K562 (cell line): ENCODE data around the gene PDE6H. TPM values are rescaled to one million over a fixed set of nuclear protein-coding genes. Genes with fewer than 3 reads are reported as not detected.
A peak's percentile ranks its signal among the peaks of the same experiment; 100 is the strongest.

Experiments
- CEBPG ChIP-seq, 3 experiments: fragments of 200-800 bp in 1 of 3; sonication (Bioruptor generic) in 1 of 3; sonication (generic) in 1 of 3; formaldehyde crosslinking in 1 of 3; IDR thresholded peaks in 2 of 3; conservative IDR thresholded peaks in 1 of 3; 2 replicates each; pipeline versions ENCODE4 v1.6.1 to v1.8.0; 2016 to 2022; ENCODE audit warnings: missing compliant biosample characterization in 2 of 3, missing genetic modification characterization in 2 of 3, mild to moderate bottlenecking in 1 of 3, missing genetic modification reagents in 1 of 3
- CHD2 ChIP-seq: IDR thresholded peaks from 2 replicates; pipeline ENCODE4 v1.6.1; 2011; ENCODE audit warnings: low read depth, low read length
- ETS2 ChIP-seq: IDR thresholded peaks from 2 replicates; pipeline ENCODE4 v1.6.1; 2016; ENCODE audit warnings: borderline replicate concordance, missing genetic modification characterization, mild to moderate bottlenecking, moderate library complexity, missing compliant biosample characterization; ENCODE audit not compliant: poor library complexity, severe bottlenecking
- PCBP1 ChIP-seq: fragments of 200-400 bp; formaldehyde crosslinking; IDR thresholded peaks from 2 replicates; pipeline ENCODE4 v1.6.1; 2018; ENCODE audit warnings: mild to moderate bottlenecking, low read depth, low read length; ENCODE audit not compliant: poor library complexity, severe bottlenecking
- ZNF184 ChIP-seq: sonication (generic); formaldehyde crosslinking; IDR thresholded peaks from 2 replicates; pipeline ENCODE4 v1.5.0; 2020; ENCODE audit warnings: missing genetic modification reagents
- ZNF253 ChIP-seq: fragments of 250-450 bp; sonication (Bioruptor Pico); conservative IDR thresholded peaks from 2 replicates; pipeline ENCODE4 v1.6.1; 2021; ENCODE audit warnings: mild to moderate bottlenecking
- ZNF282 ChIP-seq: sonication (generic); formaldehyde crosslinking; IDR thresholded peaks from 2 replicates; pipeline ENCODE4 v1.8.1; 2023; ENCODE audit warnings: missing genetic modification reagents
- polyA plus RNA-seq, 8 experiments: library from polyadenylated mRNA; depleted of rRNA in 4 of 8; stranded (reverse) in 5 of 8; unstranded in 3 of 8; fragments of >200 nt; fragmentation: Nextera tagmentation in 2 of 8; fragmentation: Illumina TruSeq in 1 of 8; extraction: Ambion mirVana in 2 of 8; extraction: Trizol in 1 of 8; gene quantifications; 2 replicates each; pipeline versions ENCODE4 v1.2.1 to v1.2.3, GENCODE V29; 2011 to 2014; ENCODE audit warnings: inconsistent platforms in 1 of 8, missing spikeins in 1 of 8
- total RNA-seq, 7 experiments: library from RNA; depleted of rRNA in 6 of 7; stranded (reverse); fragments of >200 nt in 6 of 7; fragmentation: Illumina TruSeq in 2 of 7; extraction: Trizol in 2 of 7; gene quantifications; 2 replicates each; pipeline versions ENCODE4 v1.2.1 to v1.2.3, GENCODE V29; 2011 to 2021; ENCODE audit warnings: low replicate concordance in 1 of 7
- TF ChIP-seq, protein P1 (sequence below), 2 experiments: fragments of 250-450 bp in 1 of 2; fragments of 450-650 bp in 1 of 2; sonication (Bioruptor Pico) in 1 of 2; IDR thresholded peaks; 2 replicates each; pipeline versions ENCODE4 v1.6.1 to v1.8.0; 2016 to 2021; ENCODE audit warnings: mild to moderate bottlenecking in 2 of 2, moderate library complexity in 2 of 2, missing compliant biosample characterization in 1 of 2, missing genetic modification characterization in 1 of 2
- TF ChIP-seq, protein P2 (sequence below): fragments of 450-650 bp; conservative IDR thresholded peaks from 2 replicates; pipeline ENCODE4 v1.6.1; 2016; ENCODE audit warnings: missing genetic modification characterization, low read depth, mild to moderate bottlenecking, control low read depth, missing compliant biosample characterization
- TF ChIP-seq, protein P3 (sequence below): fragments of 200-800 bp; sonication (Bioruptor generic); IDR thresholded peaks from 2 replicates; pipeline ENCODE4 v1.6.1; 2017; ENCODE audit warnings: missing genetic modification characterization, missing compliant biosample characterization
- TF ChIP-seq, protein P4 (sequence below): fragments of 450-650 bp; formaldehyde crosslinking; IDR thresholded peaks from 2 replicates; pipeline ENCODE4 v1.4.0; 2020; ENCODE audit warnings: mild to moderate bottlenecking, mixed read lengths
- TF ChIP-seq, protein P5 (sequence below): fragments of 200-400 bp; formaldehyde crosslinking; IDR thresholded peaks from 2 replicates; pipeline ENCODE4 v1.6.1; 2017; ENCODE audit warnings: mild to moderate bottlenecking, low read depth, low read length, moderate library complexity
- TF ChIP-seq, protein P6 (sequence below): sonication (generic); formaldehyde crosslinking; IDR thresholded peaks from 2 replicates; pipeline ENCODE4 v1.8.0; 2023; ENCODE audit warnings: missing genetic modification reagents, mild to moderate bottlenecking, borderline replicate concordance

Gene PDE6H
- total and polyA plus RNA-seq, 9 of the 15 experiments (the other 6 are each of a cell fraction or from before 2014, with no cell fraction given), result 0.15 TPM; not detected in 8

DNA sequence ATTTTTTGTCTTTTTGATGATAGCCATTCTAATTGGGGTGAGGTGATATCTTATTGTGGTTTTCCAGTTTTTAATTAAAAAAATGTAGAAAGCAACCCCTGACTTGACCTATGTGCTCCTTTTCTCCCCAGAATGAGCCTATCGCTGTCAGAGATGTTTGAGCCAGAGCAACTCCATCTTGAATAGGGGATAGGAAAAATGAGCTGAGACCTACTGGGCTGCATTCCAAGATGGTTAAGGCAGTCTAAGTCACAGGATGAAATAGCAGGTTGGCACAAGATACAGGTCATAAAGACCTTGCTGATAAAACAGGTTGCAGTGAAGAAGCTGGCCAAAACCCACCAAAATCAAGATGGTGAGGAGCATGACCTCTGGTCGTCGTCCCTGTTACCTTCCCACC, 48.3 kb upstream of the PDE6H start (continued):
- TF ChIP-seq CEBPG (CRISPR knock-in tag; IDR thresholded peaks at IDR 0.05) (no peak), CEBPG (tag; conservative IDR thresholded peaks at IDR 0.05 in 1 of 2, IDR thresholded peaks at IDR 0.05 in 1 of 2) (no peak), ZNF282 (CRISPR knock-in tag) (no peak), CHD2 (no peak), ETS2 (tag) (no peak), ZNF253 (CRISPR knock-in tag) (no peak), PCBP1 (no peak), ZNF184 (CRISPR knock-in tag) (no peak)
- TF ChIP-seq, protein P1, sequence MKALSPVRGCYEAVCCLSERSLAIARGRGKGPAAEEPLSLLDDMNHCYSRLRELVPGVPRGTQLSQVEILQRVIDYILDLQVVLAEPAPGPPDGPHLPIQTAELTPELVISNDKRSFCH (CRISPR knock-in tag; IDR thresholded peaks at IDR 0.05), result no peak
- TF ChIP-seq, protein P1 (tag; IDR thresholded peaks at IDR 0.05), result no peak
- TF ChIP-seq, protein P2, sequence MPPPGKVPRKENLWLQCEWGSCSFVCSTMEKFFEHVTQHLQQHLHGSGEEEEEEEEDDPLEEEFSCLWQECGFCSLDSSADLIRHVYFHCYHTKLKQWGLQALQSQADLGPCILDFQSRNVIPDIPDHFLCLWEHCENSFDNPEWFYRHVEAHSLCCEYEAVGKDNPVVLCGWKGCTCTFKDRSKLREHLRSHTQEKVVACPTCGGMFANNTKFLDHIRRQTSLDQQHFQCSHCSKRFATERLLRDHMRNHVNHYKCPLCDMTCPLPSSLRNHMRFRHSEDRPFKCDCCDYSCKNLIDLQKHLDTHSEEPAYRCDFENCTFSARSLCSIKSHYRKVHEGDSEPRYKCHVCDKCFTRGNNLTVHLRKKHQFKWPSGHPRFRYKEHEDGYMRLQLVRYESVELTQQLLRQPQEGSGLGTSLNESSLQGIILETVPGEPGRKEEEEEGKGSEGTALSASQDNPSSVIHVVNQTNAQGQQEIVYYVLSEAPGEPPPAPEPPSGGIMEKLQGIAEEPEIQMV (tag), result no peak
- TF ChIP-seq, protein P3, sequence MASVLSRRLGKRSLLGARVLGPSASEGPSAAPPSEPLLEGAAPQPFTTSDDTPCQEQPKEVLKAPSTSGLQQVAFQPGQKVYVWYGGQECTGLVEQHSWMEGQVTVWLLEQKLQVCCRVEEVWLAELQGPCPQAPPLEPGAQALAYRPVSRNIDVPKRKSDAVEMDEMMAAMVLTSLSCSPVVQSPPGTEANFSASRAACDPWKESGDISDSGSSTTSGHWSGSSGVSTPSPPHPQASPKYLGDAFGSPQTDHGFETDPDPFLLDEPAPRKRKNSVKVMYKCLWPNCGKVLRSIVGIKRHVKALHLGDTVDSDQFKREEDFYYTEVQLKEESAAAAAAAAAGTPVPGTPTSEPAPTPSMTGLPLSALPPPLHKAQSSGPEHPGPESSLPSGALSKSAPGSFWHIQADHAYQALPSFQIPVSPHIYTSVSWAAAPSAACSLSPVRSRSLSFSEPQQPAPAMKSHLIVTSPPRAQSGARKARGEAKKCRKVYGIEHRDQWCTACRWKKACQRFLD (CRISPR knock-in tag), result peak; percentile 36; the same call in 1 of the 2 replicates
- TF ChIP-seq, protein P4, sequence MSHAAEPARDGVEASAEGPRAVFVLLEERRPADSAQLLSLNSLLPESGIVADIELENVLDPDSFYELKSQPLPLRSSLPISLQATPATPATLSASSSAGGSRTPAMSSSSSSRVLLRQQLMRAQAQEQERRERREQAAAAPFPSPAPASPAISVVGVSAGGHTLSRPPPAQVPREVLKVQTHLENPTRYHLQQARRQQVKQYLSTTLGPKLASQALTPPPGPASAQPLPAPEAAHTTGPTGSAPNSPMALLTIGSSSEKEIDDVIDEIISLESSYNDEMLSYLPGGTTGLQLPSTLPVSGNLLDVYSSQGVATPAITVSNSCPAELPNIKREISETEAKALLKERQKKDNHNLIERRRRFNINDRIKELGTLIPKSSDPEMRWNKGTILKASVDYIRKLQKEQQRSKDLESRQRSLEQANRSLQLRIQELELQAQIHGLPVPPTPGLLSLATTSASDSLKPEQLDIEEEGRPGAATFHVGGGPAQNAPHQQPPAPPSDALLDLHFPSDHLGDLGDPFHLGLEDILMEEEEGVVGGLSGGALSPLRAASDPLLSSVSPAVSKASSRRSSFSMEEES (CRISPR knock-in tag), result no peak
- TF ChIP-seq, protein P5, sequence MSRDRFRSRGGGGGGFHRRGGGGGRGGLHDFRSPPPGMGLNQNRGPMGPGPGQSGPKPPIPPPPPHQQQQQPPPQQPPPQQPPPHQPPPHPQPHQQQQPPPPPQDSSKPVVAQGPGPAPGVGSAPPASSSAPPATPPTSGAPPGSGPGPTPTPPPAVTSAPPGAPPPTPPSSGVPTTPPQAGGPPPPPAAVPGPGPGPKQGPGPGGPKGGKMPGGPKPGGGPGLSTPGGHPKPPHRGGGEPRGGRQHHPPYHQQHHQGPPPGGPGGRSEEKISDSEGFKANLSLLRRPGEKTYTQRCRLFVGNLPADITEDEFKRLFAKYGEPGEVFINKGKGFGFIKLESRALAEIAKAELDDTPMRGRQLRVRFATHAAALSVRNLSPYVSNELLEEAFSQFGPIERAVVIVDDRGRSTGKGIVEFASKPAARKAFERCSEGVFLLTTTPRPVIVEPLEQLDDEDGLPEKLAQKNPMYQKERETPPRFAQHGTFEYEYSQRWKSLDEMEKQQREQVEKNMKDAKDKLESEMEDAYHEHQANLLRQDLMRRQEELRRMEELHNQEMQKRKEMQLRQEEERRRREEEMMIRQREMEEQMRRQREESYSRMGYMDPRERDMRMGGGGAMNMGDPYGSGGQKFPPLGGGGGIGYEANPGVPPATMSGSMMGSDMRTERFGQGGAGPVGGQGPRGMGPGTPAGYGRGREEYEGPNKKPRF, result no peak
- TF ChIP-seq, protein P6, sequence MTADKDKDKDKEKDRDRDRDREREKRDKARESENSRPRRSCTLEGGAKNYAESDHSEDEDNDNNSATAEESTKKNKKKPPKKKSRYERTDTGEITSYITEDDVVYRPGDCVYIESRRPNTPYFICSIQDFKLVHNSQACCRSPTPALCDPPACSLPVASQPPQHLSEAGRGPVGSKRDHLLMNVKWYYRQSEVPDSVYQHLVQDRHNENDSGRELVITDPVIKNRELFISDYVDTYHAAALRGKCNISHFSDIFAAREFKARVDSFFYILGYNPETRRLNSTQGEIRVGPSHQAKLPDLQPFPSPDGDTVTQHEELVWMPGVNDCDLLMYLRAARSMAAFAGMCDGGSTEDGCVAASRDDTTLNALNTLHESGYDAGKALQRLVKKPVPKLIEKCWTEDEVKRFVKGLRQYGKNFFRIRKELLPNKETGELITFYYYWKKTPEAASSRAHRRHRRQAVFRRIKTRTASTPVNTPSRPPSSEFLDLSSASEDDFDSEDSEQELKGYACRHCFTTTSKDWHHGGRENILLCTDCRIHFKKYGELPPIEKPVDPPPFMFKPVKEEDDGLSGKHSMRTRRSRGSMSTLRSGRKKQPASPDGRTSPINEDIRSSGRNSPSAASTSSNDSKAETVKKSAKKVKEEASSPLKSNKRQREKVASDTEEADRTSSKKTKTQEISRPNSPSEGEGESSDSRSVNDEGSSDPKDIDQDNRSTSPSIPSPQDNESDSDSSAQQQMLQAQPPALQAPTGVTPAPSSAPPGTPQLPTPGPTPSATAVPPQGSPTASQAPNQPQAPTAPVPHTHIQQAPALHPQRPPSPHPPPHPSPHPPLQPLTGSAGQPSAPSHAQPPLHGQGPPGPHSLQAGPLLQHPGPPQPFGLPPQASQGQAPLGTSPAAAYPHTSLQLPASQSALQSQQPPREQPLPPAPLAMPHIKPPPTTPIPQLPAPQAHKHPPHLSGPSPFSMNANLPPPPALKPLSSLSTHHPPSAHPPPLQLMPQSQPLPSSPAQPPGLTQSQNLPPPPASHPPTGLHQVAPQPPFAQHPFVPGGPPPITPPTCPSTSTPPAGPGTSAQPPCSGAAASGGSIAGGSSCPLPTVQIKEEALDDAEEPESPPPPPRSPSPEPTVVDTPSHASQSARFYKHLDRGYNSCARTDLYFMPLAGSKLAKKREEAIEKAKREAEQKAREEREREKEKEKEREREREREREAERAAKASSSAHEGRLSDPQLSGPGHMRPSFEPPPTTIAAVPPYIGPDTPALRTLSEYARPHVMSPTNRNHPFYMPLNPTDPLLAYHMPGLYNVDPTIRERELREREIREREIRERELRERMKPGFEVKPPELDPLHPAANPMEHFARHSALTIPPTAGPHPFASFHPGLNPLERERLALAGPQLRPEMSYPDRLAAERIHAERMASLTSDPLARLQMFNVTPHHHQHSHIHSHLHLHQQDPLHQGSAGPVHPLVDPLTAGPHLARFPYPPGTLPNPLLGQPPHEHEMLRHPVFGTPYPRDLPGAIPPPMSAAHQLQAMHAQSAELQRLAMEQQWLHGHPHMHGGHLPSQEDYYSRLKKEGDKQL (CRISPR knock-in tag), result no peak
